Measurements from ENCODE around the gene GAS1. TPM values are rescaled to one million over a fixed set of nuclear protein-coding genes. Genes with fewer than 3 reads are reported as not detected.

The GAS1 gene
- total and polyA plus RNA-seq, 10 of the 15 experiments (the other 5 are each of a cell fraction or from before 2014, with no cell fraction given), result not detected

DNA sequence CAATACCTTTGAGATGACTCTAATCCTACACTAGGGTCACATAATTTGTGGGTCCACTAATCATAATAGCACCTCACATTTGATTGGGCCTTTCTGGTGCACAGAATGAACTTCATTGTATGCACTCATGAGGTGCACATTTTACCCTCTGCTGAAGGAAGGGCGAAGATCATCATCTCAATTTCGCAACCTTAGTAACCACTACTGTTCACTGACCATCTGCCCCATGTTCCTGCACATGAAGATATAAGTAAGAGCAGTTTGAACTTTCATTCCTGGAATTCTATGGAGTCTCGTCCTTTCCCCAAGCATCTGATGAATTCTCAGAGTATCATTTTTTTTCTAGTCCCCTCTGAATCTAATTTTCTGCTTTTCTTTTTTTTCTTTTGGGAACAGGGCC, 21.2 kb downstream of the GAS1 start:
- in situ Hi-C loops (cut with MboI), result no loop called here

More for the DNA sequence above, 21.2 kb downstream of the GAS1 start:
- no peak for TF ChIP-seq KLF5 (IDR thresholded peaks at IDR 0.05; ENCODE audit: partially characterized antibody)
- no peak for TF ChIP-seq LARP7 (IDR thresholded peaks at IDR 0.05)
- TF ChIP-seq RB1 (IDR thresholded peaks at IDR 0.05; ENCODE audit: borderline replicate concordance), result no peak
- TF ChIP-seq, protein P1, sequence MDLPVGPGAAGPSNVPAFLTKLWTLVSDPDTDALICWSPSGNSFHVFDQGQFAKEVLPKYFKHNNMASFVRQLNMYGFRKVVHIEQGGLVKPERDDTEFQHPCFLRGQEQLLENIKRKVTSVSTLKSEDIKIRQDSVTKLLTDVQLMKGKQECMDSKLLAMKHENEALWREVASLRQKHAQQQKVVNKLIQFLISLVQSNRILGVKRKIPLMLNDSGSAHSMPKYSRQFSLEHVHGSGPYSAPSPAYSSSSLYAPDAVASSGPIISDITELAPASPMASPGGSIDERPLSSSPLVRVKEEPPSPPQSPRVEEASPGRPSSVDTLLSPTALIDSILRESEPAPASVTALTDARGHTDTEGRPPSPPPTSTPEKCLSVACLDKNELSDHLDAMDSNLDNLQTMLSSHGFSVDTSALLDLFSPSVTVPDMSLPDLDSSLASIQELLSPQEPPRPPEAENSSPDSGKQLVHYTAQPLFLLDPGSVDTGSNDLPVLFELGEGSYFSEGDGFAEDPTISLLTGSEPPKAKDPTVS (IDR thresholded peaks at IDR 0.05; ENCODE audit: low read depth, low read length), result no peak
- no peak for TF ChIP-seq WRNIP1 (IDR thresholded peaks at IDR 0.05; ENCODE audit: borderline replicate concordance, low read depth, low read length)
- no peak for TF ChIP-seq NBN (IDR thresholded peaks at IDR 0.05)
- TF ChIP-seq, protein P2, sequence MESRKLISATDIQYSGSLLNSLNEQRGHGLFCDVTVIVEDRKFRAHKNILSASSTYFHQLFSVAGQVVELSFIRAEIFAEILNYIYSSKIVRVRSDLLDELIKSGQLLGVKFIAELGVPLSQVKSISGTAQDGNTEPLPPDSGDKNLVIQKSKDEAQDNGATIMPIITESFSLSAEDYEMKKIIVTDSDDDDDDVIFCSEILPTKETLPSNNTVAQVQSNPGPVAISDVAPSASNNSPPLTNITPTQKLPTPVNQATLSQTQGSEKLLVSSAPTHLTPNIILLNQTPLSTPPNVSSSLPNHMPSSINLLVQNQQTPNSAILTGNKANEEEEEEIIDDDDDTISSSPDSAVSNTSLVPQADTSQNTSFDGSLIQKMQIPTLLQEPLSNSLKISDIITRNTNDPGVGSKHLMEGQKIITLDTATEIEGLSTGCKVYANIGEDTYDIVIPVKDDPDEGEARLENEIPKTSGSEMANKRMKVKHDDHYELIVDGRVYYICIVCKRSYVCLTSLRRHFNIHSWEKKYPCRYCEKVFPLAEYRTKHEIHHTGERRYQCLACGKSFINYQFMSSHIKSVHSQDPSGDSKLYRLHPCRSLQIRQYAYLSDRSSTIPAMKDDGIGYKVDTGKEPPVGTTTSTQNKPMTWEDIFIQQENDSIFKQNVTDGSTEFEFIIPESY (IDR thresholded peaks at IDR 0.05), result no peak
- TF ChIP-seq, protein P3, sequence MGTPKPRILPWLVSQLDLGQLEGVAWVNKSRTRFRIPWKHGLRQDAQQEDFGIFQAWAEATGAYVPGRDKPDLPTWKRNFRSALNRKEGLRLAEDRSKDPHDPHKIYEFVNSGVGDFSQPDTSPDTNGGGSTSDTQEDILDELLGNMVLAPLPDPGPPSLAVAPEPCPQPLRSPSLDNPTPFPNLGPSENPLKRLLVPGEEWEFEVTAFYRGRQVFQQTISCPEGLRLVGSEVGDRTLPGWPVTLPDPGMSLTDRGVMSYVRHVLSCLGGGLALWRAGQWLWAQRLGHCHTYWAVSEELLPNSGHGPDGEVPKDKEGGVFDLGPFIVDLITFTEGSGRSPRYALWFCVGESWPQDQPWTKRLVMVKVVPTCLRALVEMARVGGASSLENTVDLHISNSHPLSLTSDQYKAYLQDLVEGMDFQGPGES (IDR thresholded peaks at IDR 0.05), result no peak
- no peak for TF ChIP-seq GABPA (IDR thresholded peaks at IDR 0.05; ENCODE audit: low read depth)
- TF ChIP-seq CEBPB (IDR thresholded peaks at IDR 0.05; ENCODE audit: borderline replicate concordance in 1 of 2, low read depth in 2 of 2, low read length in 2 of 2), result no peak
- TF ChIP-seq, protein P4, sequence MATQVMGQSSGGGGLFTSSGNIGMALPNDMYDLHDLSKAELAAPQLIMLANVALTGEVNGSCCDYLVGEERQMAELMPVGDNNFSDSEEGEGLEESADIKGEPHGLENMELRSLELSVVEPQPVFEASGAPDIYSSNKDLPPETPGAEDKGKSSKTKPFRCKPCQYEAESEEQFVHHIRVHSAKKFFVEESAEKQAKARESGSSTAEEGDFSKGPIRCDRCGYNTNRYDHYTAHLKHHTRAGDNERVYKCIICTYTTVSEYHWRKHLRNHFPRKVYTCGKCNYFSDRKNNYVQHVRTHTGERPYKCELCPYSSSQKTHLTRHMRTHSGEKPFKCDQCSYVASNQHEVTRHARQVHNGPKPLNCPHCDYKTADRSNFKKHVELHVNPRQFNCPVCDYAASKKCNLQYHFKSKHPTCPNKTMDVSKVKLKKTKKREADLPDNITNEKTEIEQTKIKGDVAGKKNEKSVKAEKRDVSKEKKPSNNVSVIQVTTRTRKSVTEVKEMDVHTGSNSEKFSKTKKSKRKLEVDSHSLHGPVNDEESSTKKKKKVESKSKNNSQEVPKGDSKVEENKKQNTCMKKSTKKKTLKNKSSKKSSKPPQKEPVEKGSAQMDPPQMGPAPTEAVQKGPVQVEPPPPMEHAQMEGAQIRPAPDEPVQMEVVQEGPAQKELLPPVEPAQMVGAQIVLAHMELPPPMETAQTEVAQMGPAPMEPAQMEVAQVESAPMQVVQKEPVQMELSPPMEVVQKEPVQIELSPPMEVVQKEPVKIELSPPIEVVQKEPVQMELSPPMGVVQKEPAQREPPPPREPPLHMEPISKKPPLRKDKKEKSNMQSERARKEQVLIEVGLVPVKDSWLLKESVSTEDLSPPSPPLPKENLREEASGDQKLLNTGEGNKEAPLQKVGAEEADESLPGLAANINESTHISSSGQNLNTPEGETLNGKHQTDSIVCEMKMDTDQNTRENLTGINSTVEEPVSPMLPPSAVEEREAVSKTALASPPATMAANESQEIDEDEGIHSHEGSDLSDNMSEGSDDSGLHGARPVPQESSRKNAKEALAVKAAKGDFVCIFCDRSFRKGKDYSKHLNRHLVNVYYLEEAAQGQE (IDR thresholded peaks at IDR 0.05; ENCODE audit: low read depth, low read length), result no peak
- no peaks in the 10 kb centered on the region for H3K36me3 ChIP-seq (ENCODE audit: control insufficient read depth in 2 of 2, insufficient read depth in 2 of 2, low read length in 1 of 2)
- no TSS peak for BruUV-seq (replicated peaks)
- CTCF ChIA-PET, result no interaction called here
- no peak overlapping the region for H3K4me2 ChIP-seq (ENCODE audit: control insufficient read depth, insufficient read depth)
- RAD21 ChIA-PET (ENCODE audit: unreplicated experiment), result no interaction called here
- no peak for DNase-seq (ENCODE audit: low read depth, low spot score)
- no peak overlapping the region for H3K27ac ChIP-seq (ENCODE audit: control insufficient read depth, insufficient read depth)
- POLR2A ChIA-PET, result no interaction called here
- no peak for ATAC-seq
- no peaks in the 10 kb centered on the region for H3K4me1 ChIP-seq (ENCODE audit: control insufficient read depth, insufficient read depth, low read length)
- no peak overlapping the region for H2AFZ ChIP-seq (ENCODE audit: control insufficient read depth, low read depth, low read length)
- no peaks in the 10 kb centered on the region for H3K27me3 ChIP-seq (replicated peaks in 1 of 2; ENCODE audit: control insufficient read depth in 2 of 2, insufficient read depth in 2 of 2, low read length in 1 of 2)
- no peak overlapping the region for H3K4me3 ChIP-seq
- no peaks in the 10 kb centered on the region for H3K79me2 ChIP-seq (ENCODE audit: control insufficient read depth, insufficient read depth, low read length)
- intact Hi-C loops (cut with micrococcal nuclease; ENCODE audit: unreplicated experiment), result no loop called here
- WGBS (ENCODE audit: insufficient coverage, insufficient replicate concordance, low lambda C conversion rate, missing lambda C conversion rate), result 3% methylated on average over 3 of the region's 3 CpGs
- no peaks in the 10 kb centered on the region for H3K9me3 ChIP-seq (replicated peaks; ENCODE audit: control insufficient read depth, insufficient read depth, low read length)
- no peak overlapping the region for H3K9ac ChIP-seq (ENCODE audit: control insufficient read depth, insufficient read depth, low read length)
- SMC1A ChIA-PET (ENCODE audit: uncharacterized antibody, unreplicated experiment), result interaction anchor here (1.4 to 1.5 kb wide), 2 partner anchors 11 to 43 kb away, joined by 3 read pairs; no protein-coding TSS in a partner anchor
- H4K20me1 ChIP-seq (ENCODE audit: control insufficient read depth, insufficient read depth), result no peaks in the 10 kb centered on the region
- FAIRE-seq, result peak; percentile 27
